DOHH2 (cell line): ENCODE results near the gene MYO18A.
"Not testable (repeated sequence)": the region's sequence is repeated elsewhere in the genome, so short reads cannot be mapped to it uniquely, and the experiment has no call there.

Source experiments
- CTCF ChIP-seq: fragments of 200-600 bp; sonication (generic); IDR thresholded peaks from one replicate; pipeline ENCODE4 v1.5.1; 2014; ENCODE audit warnings: antibody characterized with exemption, mild to moderate bottlenecking, low read depth, low read length; ENCODE audit not compliant: poor library complexity, severe bottlenecking
- EZH2phosphoT487 ChIP-seq: fragments of 200-600 bp; sonication (generic); IDR thresholded peaks from 2 replicates; pipeline ENCODE4 v1.6.1; 2017; ENCODE audit warnings: borderline replicate concordance, mild to moderate bottlenecking, antibody characterized with exemption, low read length, moderate library complexity, mixed read lengths

GRCh38 chr17:29204068-29204804 lies 24.0 kb upstream of the MYO18A start:
- not testable (repeated sequence) for TF ChIP-seq CTCF, EZH2phosphoT487
